Measurements from ENCODE around the gene PVRIG.
"Not testable (repeated sequence)": the region's sequence is repeated elsewhere in the genome, so short reads cannot be mapped to it uniquely, and the experiment has no call there.

Gene PVRIG

GRCh38 chr7:100195222-100195621, 24.5 kb upstream of the PVRIG start:
- DNase-seq (ENCODE audit: low read depth in 2 of 2): no peak

DNA sequence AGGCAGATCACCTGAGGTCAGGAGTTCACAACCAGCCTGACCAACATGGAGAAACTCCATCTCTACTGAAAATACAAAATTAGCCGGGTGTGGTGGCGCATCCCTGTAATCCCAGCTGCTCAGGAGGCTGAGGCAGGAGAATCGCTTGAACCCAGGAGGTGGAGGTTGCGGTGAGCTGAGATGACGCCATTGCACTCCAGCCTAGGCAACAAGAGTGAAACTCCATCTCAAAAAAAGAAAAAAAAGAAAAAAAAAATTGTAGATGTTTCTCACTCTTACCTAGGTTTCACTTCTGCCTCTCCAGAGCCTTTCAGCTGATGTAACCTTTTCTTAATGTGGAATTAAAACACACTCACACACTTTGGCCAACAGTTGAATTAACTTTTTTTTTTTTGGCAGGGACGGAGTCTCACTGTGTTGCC, 23.8 kb upstream of the PVRIG start:
- DNase-seq (ENCODE audit: low read depth in 2 of 2): not testable (repeated sequence)

DNA sequence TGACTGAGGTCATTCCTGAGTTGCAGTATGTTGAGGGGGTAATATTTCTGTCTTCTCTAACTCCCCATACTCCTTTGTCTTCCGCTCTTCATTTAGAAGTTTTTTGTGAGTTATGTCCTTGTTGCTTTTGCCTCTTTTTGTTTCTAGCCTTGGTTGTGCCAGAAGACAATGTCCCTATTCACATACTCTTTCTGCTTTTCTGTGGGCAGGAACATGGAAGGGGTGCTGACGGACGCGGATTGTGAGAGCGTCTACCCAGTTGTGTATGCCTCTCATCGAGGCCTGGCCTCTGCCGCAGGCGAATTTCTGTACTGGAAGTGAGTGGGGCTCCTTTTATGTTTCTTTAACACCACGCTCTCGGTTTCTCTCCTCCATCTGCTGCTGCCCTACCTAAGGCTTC, 21.5 kb upstream of the PVRIG start:
- no peak for DNase-seq (ENCODE audit: low read depth in 2 of 2)

GRCh38 chr7:100200693-100201092, 19.1 kb upstream of the PVRIG start:
- no peak for DNase-seq (ENCODE audit: low read depth in 2 of 2)

DNA sequence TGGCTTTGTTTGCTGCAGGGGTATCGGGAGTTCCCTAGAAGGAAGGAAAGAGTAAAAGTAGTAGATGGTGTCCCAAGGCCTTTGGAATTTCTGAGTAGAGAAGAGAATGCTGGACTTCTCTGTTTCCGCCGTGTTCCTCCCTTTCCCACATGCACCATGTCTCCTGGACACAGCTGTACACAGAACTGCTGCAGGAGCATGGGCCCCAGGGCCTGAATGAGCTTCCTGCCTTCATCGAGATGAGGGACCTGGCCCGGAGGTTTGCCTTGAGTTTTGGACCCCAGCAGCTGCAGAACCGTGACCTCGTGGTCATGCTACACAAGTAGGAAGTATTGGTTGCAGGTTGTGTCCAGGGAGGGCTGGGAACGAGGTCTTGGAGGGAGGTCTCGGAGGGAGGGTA, 15.3 kb upstream of the PVRIG start:
- DNase-seq (ENCODE audit: low read depth in 2 of 2): no peak

GRCh38 chr7:100208911-100209408, 10.8 kb upstream of the PVRIG start:
- no peak for DNase-seq (ENCODE audit: low read depth in 2 of 2)

- no peak for DNase-seq (ENCODE audit: low read depth in 2 of 2)
These were observed 10.3 kb upstream of the PVRIG start for GRCh38 chr7:100209493-100209892.

GRCh38 chr7:100210805-100211204, 8.9 kb upstream of the PVRIG start:
- no peak for DNase-seq (ENCODE audit: low read depth in 2 of 2)

- no peak for DNase-seq (ENCODE audit: low read depth in 2 of 2)
These were observed 8.4 kb upstream of the PVRIG start for GRCh38 chr7:100211342-100211780.

DNA sequence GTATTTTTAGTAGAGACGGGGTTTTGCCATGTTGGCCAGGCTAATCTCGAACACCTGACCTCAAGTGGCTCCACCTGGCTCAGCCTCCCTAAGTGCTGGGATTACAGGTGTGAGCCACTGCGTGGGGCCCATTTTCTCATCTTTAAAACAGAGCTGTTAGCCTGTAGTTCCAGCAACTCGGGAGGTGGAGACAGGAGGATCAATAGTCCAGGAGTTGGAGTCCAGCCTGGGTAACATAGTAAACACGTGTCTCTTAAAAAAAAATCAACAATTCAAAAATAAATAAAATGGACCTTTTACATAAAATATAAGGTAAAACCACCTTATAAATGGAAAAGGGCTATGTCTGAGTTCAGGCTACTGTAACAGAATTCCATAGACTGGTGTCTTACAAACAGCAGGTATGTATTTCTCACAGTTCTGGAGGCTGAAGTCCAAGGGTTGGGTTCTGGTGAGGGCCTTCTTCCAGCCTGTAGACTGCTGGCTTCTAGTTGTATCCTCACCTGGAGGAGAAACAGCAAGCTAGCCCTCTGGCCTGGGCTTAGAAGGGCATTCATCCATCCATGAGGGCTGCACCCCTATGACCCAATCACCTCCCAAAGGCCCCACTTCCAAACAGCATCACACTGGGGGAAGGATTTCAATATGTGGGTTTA, 7.0 kb upstream of the PVRIG start:
- DNase-seq (ENCODE audit: low read depth in 2 of 2): no peak

GRCh38 chr7:100213672-100214071, 6.1 kb upstream of the PVRIG start:
- DNase-seq (ENCODE audit: low read depth in 2 of 2): no peak

GRCh38 chr7:100214356-100214755, 5.4 kb upstream of the PVRIG start:
- DNase-seq (ENCODE audit: low read depth in 2 of 2): not testable (repeated sequence)

GRCh38 chr7:100215895-100216294, 3.9 kb upstream of the PVRIG start:
- DNase-seq (ENCODE audit: low read depth in 2 of 2): no peak

DNA sequence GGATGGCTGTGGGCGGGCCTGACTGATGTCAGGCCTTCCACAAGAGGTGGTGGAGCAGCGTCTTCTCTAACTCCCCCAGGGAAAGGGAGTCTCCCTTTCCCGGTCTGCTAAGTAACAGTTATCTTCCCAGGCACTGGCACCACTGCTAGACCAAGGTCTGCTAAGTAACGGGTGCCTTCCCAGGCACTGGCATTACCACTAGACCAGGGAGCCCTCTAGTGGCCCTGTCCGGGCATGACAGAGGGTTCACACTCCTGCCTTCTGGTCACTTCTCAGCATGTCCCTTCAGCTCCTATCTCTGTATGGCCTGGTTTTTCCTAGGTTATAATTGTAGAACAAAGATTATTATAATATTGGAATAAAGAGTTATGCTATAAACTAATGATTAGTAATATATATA, 1.8 kb upstream of the PVRIG start:
- peak; percentile 72 to 76 for DNase-seq (ENCODE audit: low read depth in 2 of 2)

GRCh38 chr7:100219271-100219737, 445 bp upstream of the PVRIG start:
- DNase-seq (ENCODE audit: low read depth in 2 of 2): no peak

DNA sequence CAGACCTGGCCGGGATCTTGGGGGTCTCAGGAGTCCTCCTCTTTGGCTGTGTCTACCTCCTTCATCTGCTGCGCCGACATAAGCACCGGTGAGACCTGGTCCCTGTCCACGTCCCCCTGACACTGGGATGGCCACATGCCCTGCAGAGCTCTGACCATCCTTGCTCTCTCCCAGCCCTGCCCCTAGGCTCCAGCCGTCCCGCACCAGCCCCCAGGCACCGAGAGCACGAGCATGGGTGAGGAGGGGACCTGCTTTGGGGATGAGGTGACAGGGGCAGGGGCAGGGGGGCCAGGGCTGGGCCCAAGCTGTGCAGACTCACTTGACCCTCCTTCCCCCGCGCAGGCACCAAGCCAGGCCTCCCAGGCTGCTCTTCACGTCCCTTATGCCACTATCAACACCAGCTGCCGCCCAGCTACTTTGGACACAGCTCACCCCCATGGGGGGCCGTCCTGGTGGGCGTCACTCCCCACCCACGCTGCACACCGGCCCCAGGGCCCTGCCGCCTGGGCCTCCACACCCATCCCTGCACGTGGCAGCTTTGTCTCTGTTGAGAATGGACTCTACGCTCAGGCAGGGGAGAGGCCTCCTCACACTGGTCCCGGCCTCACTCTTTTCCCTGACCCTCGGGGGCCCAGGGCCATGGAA, 959 bp downstream of the PVRIG start:
- DNase-seq (ENCODE audit: low read depth in 2 of 2): no peak

DNA sequence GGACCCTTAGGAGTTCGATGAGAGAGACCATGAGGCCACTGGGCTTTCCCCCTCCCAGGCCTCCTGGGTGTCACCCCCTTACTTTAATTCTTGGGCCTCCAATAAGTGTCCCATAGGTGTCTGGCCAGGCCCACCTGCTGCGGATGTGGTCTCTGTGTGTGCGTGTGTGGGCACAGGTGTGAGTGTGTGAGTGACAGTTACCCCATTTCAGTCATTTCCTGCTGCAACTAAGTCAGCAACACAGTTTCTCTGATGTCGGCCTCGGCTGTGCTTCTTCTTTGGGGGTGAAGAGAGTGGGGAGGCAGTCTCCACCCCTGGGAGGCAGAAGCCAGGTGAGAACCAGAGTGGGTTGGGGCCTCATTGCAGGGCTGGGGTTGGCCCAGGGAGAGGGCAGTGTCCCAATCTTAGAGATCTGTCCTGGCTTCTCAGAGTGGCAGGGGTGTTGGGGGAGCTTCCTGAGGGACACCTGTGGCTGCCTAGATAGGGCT, 1.5 kb downstream of the PVRIG start:
- peak in 1 of 2 donors; percentile 71 for DNase-seq (ENCODE audit: low read depth in 2 of 2)

DNA sequence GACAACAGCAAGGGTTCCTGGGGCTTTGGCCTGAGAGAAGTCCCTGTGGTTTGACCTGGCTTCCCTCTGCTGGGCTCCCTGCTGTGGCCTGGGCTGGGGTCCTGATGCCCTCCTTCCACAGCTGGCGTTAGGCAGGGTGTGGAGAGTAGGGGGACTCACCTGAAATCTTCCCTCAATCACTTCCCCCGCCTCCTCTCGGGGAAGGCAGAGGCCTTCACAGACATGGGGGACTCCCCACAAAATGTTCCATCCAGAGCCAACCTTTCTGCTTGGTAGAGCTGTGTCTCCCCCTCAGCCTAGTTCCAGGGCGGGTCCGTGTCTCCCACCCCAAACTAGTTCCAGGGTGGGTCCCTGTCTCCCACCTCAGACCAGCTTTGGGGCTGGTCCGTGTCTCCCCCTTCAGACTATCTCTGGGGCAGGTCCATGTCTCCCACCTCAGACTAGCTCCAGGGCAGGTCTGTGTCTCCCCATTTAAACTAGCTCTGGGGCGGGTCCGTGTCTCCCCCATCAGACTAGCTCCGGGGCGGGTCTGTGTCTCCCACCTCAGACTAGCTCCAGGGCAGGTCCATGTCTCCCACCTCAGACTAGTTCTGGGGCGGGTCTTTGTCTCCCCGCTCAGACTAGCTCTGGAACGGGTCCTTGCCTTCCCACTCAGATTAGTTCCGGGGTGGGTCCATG, 2.2 kb downstream of the PVRIG start:
- DNase-seq (ENCODE audit: low read depth in 2 of 2): no peak

GRCh38 chr7:100222445-100223132, 2.8 kb downstream of the PVRIG start:
- DNase-seq (ENCODE audit: low read depth in 2 of 2): no peak

- DNase-seq (ENCODE audit: low read depth in 2 of 2): not testable (repeated sequence)
These were observed 3.7 kb downstream of the PVRIG start for GRCh38 chr7:100223376-100223927.

- DNase-seq (ENCODE audit: low read depth in 2 of 2): not testable (repeated sequence)
These were observed 5.1 kb downstream of the PVRIG start for GRCh38 chr7:100224891-100225290.
